HG02759 (cell line): Measurements from ENCODE around the gene TOR4A.

Source experiments
- ATAC-seq: cut with Tn5 transposase; IDR thresholded peaks from one replicate; pipeline ENCODE4 v1.9.1; 2021; ENCODE audit warnings: mild to moderate bottlenecking, moderate library complexity; ENCODE audit not compliant: unreplicated experiment

TOR4A gene

DNA sequence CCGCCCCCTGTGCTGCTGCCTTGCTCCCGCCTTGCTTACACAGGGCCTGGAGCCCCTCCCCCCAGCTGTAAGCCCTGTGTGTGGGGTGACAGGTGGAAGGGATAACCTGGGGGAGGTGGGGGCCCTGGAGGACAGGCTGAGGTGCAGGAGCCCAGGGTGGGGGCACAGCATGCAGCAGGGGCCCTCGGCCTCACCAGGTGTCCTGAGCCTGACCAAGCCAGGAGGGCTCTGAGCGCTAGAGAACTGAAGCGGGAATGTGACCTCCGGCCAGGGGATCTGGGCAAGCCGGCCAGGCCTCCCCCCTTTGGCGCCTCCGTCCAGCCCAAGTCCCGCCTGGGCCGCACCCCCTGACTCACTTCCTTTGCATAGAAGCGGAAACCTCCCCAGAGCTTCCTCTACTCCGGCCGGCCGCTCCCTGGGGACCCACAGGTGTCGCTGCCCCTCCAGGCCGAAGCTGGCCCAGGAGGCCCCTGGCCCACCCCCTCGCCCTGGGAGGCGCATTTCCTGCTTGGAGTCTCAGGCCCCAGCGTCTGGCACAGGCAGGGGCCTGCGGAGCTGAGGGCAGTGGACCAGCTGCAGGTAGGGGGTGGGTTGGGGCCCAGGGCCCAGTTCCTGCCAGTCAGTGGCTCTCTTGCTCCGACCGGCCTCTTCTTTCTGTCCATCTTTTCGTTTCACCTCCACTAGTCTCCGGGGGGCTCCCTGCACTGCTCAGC lies at the start of gene TOR4A:
TSS of gene TOR4A (plus strand) at position 398 of the 713 bp plus-strand sequence. CDS start 964 bp downstream, outside the sequence.
- peak; percentile 76 for ATAC-seq

DNA sequence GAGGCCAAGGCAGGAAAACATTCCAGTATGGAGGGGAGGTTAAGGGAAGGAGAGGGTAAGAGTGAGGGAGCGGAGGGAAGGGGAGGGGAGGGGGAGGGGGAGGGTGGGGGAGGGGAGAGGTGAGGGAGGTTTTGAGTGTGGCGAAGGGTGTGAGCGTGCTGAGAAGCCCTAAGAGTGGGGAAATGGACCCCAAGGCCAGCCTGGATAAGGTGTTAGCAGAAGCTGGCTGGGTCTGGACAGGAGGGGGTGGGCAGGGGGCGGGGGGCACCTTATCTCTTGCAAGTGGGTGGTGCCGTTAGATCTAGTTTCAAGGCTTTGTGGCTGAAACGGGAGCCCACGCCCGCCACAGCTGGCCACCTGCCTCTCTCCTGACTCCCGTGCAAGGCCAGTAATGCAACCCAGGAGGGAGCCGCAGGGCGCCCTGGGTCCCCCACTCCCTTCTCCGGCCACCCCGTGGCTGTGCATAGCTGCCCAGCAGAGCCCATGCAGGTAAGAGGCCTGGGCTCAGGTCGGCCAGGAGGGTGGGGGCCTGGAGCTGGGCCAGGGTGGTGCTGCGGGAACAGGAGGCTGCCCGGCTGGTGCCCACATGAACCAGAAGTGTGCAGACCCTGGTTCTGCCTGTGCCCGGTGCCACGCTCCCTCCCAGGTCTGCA lies 49.5 kb upstream of the TOR4A start:
- ATAC-seq: no peak

GRCh38 chr9:137228506-137228967 lies 49.0 kb upstream of the TOR4A start:
- no peak for ATAC-seq

DNA sequence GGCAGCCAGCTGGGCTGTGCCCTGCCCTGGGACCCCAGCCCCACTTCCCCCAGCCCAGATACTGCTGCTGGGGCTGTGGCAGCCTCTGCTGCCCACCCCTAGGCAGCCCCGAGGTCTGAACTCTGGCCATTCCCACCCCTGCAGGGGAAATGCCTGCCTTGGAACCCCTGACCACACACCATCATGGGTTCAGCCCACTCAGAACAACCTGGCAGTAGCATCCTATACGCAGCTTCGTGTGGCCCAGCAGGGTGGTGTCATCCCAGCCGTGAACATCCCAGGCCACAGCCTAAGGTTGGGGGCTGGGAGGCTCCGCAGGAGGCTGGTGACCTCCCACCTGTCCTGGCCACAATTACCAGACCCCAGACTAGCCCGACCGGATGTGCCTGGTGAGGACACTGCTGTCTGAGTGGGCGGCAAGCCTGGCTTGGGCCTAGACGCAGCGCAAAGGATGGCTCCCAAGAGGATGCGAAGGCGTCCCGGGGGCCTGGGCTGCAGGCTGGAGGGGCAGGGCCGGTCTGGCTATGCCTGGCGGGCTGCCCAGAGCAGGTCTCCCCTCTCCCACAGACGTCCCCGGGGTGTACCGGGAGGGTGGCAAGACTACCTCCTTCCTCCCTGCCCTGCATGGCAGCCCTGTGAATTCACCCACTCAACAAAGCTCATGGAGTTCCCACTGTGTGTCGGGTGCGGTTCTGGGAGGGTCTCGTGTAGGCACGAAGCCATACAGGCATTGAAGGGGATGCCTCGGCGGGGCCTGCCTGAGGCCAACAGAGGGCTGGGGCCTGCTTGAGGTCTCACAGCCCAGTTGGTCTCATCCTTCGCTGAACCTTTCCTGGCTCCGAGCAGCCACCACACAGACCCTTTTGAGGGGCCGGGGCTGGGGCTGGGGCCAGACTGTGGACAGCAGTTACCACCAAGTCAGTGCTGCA lies 48.3 kb upstream of the TOR4A start:
- ATAC-seq: no peak

DNA sequence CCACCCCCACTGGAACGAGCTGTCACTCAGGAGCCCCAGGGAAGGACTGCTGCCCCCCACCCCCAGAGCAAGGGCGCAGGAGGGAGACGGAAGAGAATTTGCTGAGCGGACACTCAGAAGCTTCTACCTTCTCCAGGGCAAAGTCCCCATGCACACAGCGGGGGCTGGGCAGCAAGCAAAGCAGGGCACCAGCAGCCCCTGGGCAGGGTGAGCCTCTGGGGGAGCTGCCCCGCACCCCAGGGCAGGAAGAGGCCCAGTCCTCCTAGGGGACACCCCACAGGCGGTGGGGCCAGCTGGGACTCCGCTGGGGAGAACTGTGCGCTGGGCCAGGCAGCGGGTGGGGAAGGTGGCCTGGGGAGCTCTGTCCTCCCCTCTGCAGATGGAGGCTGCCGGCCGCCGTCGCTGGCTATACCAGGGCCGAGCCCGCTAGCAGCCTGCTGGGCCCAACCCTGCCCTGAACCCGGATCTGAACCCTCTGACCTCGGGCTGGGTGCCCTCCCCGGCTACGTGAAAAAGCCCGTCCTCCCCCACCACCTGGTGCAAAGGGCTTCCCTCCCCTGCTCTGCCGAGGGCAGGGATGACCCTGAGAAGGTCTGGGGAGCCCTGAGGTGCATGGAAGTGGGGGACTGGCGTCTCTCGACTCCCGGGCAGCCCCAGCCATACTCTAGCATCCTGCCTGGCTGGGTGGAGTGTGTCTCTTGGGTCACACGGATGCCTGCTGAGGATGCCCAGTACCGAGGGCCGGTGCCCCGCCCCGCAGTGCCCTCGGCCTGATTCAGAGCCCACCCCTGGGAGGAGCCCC lies 47.4 kb upstream of the TOR4A start:
- no peak for ATAC-seq

DNA sequence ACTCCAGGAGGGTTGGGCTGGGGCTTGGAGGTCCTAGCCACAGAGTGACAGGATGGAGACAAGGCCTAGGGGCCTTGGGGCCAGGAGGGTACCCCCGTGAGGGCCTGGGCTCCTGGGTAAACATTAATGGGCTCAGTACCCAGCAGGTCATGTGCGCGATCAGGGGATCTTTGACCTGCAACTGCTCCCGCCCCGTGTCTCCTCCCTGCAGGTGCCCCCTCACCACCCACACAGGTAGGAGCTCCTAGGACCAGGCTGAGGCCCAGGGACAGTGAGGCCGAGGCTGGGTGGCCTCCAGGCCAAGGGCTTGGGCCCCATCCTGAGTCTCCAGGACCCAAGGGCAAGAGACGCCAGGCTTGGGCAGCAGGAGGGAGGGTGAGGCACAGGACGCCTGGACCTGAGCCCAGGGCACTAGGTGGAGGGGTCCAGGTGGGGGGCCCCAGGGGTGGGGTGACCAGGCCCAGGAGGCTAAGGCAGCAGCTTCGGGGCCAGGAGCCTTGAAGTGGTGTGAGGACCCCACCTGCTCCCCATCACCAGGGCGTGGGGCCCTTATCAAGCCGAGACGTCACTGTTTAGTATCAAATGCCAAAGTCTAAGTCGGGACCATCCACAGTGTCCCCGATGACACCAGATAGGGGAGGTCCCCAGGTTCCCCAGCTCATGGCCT lies 46.7 kb upstream of the TOR4A start, which contains the start of gene SLC34A3:
TSS of gene SLC34A3 (plus strand) at position 197 of the 667 bp plus-strand sequence. CDS start 802 bp downstream, outside the sequence.
- ATAC-seq: no peak

DNA sequence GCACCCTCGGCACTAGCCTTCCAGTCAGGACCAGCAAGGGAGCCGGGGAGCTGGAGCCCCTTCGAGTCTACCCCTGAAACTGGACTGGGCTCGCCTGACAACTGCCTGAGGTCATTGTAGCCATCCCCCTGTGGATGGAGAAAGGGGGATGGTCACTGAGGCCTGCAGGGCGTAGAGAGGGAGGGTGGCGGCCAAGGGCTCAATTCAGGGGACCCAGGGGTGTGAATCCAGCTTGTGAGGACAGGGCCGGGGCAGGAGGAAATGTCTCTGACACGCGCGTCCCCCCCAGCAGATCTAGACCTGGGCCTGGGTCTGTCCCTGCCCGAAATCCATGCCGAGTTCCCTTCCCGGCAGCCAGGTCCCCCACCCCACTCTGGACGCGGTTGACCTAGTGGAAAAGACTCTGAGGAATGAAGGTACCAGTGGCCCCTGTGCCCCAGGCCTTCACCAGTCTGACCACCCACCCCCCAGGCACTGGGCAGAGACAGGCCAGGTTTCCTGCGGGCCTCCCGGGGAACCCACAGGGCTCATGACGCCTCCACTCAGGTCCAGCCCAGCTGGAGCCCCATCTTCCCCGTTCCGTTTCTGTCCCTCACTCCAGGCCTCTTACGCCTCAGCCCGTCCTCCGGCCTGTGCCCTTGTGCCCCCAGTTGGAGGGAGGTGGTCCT lies 46.0 kb upstream of the TOR4A start:
- no peak for ATAC-seq

GRCh38 chr9:137232101-137232500 lies 45.4 kb upstream of the TOR4A start:
- no peak for ATAC-seq

- no peak for ATAC-seq
Measured at GRCh38 chr9:137232510-137232909, 45.0 kb upstream of the TOR4A start.

DNA sequence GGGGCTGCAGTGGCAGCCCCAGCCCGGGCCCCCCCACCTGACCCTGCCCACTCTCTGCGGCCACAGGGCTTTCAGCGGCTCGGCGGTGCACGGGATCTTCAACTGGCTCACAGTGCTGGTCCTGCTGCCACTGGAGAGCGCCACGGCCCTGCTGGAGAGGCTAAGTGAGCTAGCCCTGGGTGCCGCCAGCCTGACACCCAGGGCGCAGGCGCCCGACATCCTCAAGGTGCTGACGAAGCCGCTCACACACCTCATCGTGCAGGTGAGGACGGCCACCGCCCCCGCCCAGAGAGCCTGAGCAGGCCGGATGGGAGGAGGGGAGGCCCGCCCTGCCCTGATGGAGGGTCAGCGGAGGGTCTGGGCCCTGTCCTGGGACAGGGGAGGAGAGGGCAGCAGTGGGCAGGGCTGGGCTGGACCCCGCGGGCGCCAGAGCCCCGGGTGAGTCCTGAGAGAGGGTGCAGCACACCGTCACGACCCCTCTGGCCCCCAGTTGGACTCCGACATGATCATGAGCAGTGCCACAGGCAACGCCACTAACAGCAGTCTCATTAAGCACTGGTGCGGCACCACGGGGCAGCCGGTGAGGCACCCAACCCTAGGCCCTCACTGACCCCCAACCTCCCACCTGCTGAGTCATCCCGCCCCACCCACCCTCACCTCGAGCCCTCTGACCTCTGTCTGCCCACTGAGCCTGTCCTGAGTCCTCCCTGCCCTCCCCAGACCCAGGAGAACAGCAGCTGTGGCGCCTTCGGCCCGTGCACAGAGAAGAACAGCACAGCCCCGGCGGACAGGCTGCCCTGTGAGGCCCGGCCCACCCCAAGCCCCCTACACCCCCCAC lies 44.2 kb upstream of the TOR4A start:
- ATAC-seq: no peak

DNA sequence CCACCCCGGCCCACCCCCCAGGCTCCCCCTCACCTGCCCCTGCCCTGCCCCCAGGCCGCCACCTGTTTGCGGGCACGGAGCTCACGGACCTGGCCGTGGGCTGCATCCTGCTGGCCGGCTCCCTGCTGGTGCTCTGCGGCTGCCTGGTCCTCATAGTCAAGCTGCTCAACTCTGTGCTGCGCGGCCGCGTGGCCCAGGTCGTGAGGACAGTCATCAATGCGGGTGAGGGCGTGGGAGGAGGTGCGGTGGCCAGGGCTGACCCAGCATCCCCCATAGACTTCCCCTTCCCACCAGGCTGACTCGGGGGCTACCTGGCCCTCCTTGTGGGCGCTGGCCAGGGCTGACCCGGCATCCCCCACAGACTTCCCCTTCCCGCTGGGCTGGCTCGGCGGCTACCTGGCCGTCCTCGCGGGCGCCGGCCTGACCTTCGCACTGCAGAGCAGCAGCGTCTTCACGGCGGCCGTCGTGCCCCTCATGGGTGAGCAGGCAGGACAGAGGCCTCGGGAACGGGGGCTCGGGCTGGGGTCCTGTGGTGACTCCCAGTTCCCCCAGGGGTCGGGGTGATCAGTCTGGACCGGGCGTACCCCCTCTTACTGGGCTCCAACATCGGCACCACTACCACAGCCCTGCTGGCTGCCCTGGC lies 43.4 kb upstream of the TOR4A start:
- ATAC-seq: no peak

- no peak for ATAC-seq
Measured at GRCh38 chr9:137234758-137235423, 42.6 kb upstream of the TOR4A start.

DNA sequence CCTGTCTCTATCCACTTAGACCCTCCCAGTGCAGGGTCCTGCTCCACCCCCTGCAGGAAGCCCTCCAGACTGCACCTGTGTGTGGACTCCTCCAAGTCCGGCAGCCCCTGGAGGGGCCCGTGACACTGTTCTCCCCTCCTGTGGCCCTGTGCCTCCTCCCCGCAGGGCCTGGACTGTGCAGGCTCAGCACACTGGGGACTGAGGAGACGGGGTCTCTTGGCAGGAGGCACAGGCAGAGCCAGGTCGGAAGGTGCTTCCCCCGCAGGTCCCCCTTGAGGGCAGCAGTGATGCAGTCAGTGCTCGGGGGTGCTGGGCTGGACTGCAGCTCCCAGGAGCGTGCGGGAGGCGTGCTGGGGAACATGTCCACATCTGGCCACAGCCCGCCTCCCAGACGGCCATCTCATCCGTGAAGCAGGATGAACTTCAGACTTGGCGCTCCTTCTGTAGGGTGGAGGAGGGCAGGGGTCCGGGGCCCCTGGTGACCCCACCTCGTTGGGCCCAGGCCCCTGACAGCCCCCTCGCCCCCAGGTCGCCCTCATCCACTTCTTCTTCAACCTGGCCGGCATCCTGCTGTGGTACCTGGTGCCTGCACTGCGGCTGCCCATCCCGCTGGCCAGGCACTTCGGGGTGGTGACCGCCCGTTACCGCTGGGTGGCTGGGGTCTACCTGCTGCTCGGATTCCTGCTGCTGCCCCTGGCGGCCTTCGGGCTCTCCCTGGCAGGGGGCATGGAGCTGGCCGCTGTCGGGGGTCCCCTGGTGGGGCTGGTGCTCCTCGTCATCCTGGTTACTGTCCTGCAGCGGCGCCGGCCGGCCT lies 41.9 kb upstream of the TOR4A start:
- ATAC-seq: no peak

GRCh38 chr9:137236238-137236935 lies 41.1 kb upstream of the TOR4A start:
- ATAC-seq: no peak

- ATAC-seq: no peak
Measured at GRCh38 chr9:137236936-137237421, 40.5 kb upstream of the TOR4A start.
